Activated T-cell treated with anti-CD3 and anti-CD28 coated beads, Interleukin-2, amount 50 U/mL, for 48 hours (primary cell): ENCODE results near the gene AK2.

Source experiments
- DNase-seq, 2 experiments: peaks; one replicate each; pipeline ENCODE4 v3.0.0-alpha.2; 2020

The AK2 gene

DNA sequence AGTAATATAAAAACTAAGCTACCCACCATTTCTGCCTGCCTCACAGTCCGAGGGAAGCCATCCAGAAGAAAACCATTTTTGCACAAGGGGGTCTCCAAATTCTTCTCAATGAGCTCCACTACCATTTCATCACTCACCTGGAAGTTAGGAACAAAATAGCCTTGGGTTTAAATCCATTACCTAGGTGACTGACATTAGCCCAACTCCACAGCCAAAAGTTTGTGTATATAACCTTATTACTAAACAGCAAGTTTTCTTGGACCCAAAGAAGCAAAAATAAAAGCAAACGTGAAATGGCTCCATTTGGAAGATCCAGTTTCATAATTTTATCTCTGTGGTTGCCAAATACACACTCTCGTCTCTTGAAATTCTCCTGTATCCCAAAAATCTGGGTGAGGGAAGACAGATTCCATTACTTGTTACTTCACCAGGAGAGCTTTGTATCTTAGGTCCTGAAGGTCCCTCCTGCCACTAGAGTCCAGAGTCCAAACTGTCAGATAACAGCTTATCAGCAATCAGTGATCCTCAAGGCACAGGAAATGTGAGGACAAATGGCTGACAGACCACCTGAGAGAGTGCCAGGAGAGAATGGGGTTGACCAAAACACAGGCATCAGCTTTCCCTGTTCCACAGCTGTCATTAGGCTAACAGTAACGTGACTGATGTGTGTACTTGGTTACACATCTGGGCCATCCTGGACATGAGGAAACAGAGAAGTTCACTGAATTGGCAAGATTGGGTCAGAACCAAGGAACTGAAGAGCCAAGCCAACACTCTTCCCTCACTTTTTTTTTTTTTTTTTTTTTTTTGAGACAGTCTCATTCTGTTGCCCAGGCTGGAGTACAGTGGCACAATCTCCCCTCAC lies 14.9 kb downstream of the AK2 start:
- no peak for DNase-seq

- no peak for DNase-seq
Observed at GRCh38 chr1:33018112-33018511, 18.6 kb downstream of the AK2 start.

DNA sequence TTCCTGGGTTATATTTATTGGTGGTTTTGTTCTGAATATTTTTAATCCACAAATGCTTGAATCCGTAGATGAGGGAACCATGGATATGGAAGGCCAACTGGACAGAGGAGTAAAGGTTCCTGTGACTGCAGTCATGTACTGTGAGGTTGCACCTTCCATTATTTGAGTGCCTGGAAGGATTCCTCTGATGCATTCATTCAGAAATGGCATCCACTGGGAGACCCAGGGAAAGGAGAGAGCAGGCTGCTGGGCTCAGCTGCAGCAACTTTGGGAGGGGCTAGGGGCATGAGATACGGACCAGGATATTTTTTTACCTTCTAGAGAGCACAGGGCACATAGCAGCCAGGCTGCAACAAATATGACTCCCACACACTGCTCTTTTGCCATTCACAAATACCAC lies 19.5 kb downstream of the AK2 start:
- no peak for DNase-seq

GRCh38 chr1:33015216-33015615 lies 21.5 kb downstream of the AK2 start:
- DNase-seq: no peak

- no peak for DNase-seq
Observed at GRCh38 chr1:33014464-33015163, 22.1 kb downstream of the AK2 start.

GRCh38 chr1:33013791-33014190 lies 22.9 kb downstream of the AK2 start:
- DNase-seq: no peak

DNA sequence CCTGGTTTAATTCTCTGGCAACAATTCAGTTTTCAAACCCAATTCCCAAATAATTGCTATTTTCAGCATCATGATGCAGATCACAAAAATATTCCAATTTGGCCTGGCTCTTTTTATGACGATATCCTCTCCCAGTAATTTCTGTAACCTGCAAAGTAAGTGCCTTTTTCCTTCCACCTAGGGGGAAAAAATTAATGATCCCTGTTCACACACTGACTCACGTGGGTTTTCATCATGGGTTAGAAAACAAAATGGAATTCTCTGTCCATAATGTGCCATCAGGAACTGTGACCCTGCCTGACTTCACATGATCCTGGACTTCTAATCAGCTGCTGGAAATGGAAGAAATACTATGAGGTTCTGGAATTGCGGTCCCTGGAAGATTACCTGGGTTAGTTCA lies 24.5 kb downstream of the AK2 start:
- no peak for DNase-seq

DNA sequence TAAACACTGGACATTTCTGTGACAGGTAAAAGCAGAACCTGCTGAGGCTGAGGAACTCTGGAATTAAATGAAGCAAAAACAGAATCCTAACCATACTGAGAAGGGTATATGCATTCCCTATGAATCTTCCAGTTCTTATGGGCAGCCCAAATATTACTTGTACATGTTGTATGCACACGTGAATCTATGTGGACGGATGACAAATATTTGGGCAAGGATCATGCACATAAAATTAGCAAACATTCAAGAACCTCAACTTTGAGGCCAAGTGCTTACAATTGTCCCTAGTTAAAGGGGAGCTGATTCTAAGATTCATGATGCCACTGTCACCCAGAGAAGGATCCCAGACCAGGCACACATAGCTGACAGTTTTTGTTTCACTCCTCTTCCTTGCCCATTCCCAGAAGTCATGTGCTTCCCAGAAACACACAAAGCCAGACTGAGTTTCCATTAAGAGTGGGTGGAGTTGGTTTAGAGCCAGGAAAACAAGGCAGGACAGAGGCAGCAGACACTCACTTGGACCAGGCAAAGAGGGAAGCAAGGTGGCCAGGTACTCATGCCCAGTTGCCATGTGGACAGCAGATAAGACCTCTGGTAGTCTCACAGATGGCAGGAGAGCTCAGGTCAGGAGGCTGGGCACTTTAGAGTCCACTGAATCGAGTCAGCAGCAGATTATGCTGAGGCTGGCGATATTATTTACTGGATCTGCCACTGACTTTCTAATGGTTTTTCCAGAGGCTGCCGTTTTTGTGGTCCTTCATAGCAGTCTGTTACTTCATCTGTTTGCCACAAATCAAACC lies 25.6 kb downstream of the AK2 start:
- no peak for DNase-seq

DNA sequence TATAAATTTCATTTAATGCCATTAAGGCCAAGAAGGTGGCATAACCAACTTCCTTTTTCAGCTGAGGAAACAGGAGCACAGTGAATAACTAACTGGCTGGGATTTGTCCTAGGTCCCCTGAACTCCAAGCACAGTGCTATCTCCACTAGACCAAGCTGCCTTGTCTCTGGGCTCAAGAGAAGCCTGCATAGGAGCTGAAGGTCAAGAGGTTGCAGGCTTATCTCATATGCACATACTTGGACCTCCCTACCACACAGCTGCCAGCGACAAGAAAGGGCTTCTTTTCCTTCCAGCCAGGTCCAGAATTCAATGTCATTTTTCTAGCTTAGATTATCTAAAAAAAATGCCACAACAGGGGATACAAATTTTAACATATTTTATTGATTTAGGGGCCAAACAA lies 27.1 kb downstream of the AK2 start:
- no peak for DNase-seq

DNA sequence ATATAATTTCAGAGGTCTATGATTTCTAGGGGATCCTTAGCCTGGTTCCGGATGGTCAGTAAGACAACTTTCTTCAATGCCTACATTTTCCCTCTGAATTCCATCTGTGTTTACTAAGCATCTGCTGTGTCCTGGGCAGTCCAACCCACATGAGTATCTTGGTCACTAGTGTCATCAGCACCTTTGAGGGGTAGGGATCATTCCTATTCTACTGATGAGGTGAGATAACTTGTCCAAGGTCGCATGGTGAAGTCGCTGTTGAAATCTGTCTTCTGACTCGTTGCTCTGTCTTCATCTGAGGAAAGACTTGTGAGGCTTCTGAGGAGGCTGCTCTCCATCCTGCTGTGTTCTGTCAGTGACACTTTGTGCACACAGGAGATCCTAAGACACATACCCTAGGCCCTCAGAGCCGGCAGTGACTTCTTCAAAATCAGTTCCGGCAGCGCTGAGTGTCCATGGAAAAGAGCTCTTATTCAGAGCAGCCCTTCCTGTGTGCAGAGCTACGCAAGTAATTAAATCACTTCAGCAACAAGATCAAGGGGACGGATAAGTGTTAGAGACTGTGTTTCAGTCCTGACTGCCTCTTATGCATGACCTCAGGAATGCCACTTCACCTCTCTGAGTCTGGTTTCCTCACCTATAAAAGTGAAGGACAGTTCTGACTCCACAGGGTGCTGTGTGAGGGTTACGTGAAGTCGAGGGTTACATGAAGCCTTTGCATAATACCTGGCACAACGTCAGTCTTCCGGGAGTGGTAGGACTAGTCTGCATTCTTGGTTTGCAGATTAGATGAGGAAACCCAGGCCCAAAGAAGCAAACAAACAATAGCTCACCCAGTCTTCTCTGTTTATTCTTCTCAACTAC lies 28.4 kb downstream of the AK2 start:
- no peak for DNase-seq

DNA sequence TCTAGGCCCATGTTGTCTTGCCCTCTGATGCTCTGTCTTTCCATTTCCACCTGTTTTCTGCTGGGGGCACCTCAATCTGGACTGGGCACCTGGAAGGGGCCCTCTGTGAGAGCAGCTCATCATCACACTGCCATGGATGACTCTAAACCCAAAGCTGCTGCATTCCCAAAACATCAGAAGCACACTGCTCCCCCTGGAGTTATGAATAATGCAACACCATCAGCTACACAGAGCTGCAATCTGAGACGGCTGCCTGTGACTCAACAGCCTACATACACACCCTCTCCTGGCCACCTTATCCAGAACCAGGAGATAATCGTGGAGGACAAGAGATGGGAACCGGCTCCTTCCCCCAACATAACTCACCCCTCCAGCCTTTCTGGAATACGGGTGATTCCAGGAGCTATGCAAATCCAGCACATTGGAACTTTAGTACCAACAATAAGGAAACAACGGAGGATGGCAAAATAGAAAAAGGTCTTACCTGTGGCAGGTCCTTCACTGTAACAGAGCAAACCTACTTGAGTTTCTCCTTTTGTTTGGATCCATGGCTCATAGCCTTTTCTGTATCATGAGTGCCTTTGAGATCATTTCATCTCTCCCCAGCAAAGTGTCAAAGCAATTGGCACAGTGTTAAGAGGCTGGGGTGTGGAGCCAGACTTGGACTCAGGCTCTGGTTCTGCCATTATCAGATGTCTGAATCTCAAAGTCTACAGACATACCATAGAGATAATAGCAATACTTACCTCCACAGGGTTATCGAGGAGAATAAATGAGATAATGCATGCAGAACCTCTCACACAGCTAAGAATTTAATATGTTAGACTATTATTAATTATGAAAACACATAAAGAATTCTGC lies 29.3 kb downstream of the AK2 start:
- DNase-seq: no peak

DNA sequence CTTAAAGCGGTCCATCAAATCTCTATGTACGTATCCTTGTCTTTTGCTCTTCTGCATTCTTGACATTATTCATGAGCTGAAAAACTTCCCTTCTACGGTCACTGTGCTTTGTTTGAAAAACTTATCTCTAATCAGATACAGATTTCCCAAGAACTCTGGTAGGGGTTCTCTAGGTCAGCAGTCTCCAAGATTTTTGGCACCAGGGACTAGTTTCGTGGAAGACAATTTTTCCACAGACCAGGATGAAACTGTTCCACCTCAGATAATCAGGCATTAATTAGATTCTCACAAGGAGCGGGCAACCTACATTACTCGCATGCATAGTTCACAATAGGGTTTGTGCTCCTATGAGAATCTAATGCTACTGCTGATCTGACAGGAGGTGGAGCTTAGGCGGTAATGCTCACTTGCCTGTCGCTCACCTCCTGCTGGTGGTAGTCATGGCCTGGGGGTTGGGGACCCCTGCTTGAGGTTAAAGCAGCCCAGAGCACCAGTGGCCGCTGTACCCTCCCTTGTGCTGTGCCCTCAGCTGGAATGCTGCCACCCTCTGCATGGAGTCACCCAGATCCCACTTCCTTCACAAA lies 30.8 kb downstream of the AK2 start:
- no peak for DNase-seq

- no peak for DNase-seq
Observed at GRCh38 chr1:33005117-33005837, 31.4 kb downstream of the AK2 start.

- DNase-seq: no peak
Observed at GRCh38 chr1:33004613-33005012, 32.1 kb downstream of the AK2 start.

DNA sequence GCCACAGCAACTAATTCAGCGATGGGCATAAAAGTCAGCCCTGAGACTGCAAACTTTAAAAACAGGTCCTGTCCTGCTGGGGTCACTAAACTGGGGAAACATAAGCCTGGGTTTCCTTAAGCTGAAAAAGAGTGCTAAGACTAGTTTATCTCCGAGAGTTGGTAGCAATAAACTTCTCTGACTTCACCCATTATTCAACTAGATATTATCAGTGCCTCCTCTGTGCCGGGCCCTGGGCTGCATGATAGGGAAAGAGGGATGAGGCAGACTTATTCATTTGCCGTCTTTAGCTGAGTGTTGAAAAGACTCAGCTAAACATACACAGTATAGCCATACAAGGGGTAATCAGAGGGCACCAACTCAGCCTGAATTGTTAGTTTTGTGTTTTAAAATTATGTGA lies 33.0 kb downstream of the AK2 start:
- DNase-seq: no peak

GRCh38 chr1:33002006-33002405 lies 34.7 kb downstream of the AK2 start:
- DNase-seq: no peak

DNA sequence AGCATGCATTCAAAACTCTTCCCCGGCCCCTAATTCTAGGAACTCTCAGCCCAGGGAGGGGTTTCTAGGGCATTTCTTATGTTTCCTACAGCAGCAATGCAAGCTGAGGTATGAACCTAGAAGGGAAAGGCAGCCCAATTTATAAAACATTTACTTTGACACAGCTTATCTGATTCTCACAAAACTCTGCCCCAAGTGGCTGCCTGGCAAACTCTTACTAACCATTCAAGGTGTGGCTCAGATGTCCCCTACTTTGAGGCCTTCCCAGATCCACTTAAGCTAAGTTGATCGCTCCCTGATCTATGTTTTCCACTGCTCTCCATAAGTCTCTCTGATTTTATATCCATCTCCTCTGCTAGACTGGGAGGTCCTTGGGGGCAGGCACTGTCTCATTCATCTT lies 35.4 kb downstream of the AK2 start:
- DNase-seq: no peak

- no peak for DNase-seq
Observed at GRCh38 chr1:33000427-33001026, 36.2 kb downstream of the AK2 start.

- DNase-seq: no peak
Observed at GRCh38 chr1:32998997-32999396, 37.7 kb downstream of the AK2 start.

DNA sequence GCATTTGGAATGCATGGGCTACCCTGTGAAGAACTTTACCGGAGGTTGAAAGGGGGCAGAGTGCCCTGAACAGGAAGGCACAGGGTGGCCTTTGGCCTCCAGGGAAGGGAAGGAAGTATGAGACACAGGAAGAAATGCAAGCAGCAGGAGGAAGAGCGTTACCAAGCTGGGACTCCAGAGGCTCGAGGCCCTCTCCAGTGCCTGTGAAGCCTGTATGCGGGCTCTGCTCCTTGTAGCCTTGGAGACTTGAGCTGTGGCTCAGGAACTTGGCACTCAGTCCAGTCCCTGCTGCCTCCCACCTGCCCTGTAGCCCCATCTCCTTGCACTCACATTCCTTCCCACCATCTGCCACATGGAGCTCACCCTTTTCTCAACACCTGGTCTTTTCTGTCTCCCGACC lies 38.6 kb downstream of the AK2 start:
- DNase-seq: no peak
